Progenitor cell of endocrine pancreas (in vitro differentiated cells): ENCODE results near the gene UCK2. TPM values are rescaled to one million over a fixed set of nuclear protein-coding genes. Genes with fewer than 3 reads are reported as not detected.

Experiments
- DNase-seq: peaks from one replicate; pipeline ENCODE4 v3.0.0; 2021; ENCODE audit warnings: low spot score; ENCODE audit not compliant: unreplicated experiment
- H3K27ac Mint-ChIP-seq: 2 replicates; pipeline ENCODE4 v1.8.0; 2021; ENCODE audit warnings: mild to moderate bottlenecking, moderate library complexity, mixed read lengths
- H3K27me3 Mint-ChIP-seq: 2 replicates; pipeline ENCODE4 v1.8.0; 2021; ENCODE audit warnings: mixed read lengths
- H3K36me3 Mint-ChIP-seq: 2 replicates; pipeline ENCODE4 v1.8.0; 2022; ENCODE audit warnings: mixed read lengths; ENCODE audit not compliant: insufficient read depth
- H3K4me1 Mint-ChIP-seq: 2 replicates; pipeline ENCODE4 v1.8.0; 2021; ENCODE audit warnings: low read depth, mixed read lengths
- H3K4me3 Mint-ChIP-seq: 2 replicates; pipeline ENCODE4 v1.8.0; 2021; ENCODE audit warnings: low read depth, mild to moderate bottlenecking, moderate library complexity, mixed read lengths
- H3K9me3 Mint-ChIP-seq: 2 replicates; pipeline ENCODE4 v1.8.0; 2021; ENCODE audit warnings: low read depth, mixed read lengths
- total RNA-seq: library from RNA; stranded (reverse); gene quantifications from 2 replicates; pipeline ENCODE4 v1.2.1, GENCODE V29; 2021
- TF ChIP-seq, protein P1 (sequence below): fragments of 200-600 bp; sonication (generic); IDR thresholded peaks from one replicate; pipeline ENCODE4 v1.5.0; 2021; ENCODE audit warnings: antibody characterized with exemption, mild to moderate bottlenecking; ENCODE audit not compliant: unreplicated experiment

Gene UCK2
- total RNA-seq, 1 donor from 2014 or later, result 29.7 TPM

- H3K27me3 Mint-ChIP-seq, result peaks cover 36% of the 10 kb centered on the region
- no peaks in the 10 kb centered on the region for H3K4me1 Mint-ChIP-seq
- H3K4me3 Mint-ChIP-seq, result no peak overlapping the region
- H3K36me3 Mint-ChIP-seq, result no peaks in the 10 kb centered on the region
- H3K27ac Mint-ChIP-seq, result no peak overlapping the region
- TF ChIP-seq, protein P1, sequence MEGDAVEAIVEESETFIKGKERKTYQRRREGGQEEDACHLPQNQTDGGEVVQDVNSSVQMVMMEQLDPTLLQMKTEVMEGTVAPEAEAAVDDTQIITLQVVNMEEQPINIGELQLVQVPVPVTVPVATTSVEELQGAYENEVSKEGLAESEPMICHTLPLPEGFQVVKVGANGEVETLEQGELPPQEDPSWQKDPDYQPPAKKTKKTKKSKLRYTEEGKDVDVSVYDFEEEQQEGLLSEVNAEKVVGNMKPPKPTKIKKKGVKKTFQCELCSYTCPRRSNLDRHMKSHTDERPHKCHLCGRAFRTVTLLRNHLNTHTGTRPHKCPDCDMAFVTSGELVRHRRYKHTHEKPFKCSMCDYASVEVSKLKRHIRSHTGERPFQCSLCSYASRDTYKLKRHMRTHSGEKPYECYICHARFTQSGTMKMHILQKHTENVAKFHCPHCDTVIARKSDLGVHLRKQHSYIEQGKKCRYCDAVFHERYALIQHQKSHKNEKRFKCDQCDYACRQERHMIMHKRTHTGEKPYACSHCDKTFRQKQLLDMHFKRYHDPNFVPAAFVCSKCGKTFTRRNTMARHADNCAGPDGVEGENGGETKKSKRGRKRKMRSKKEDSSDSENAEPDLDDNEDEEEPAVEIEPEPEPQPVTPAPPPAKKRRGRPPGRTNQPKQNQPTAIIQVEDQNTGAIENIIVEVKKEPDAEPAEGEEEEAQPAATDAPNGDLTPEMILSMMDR, result no peak
- H3K9me3 Mint-ChIP-seq, result no peaks in the 10 kb centered on the region
- no peak for DNase-seq
Measured at GRCh38 chr1:165945911-165946310, 118.5 kb downstream of the UCK2 start.

- TF ChIP-seq, protein P1, result no peak
- Mint-ChIP-seq H3K9me3 (no peaks in the 10 kb centered on the region), H3K27ac (no peak overlapping the region), H3K36me3 (no peaks in the 10 kb centered on the region), H3K4me3 (no peak overlapping the region), H3K4me1 (no peaks in the 10 kb centered on the region), H3K27me3 (peaks cover 28% of the 10 kb centered on the region)
- no peak for DNase-seq
Measured at GRCh38 chr1:165947797-165948455, 120.5 kb downstream of the UCK2 start.

- H3K36me3 Mint-ChIP-seq, result no peaks in the 10 kb centered on the region
- no peak overlapping the region for H3K27ac Mint-ChIP-seq
- no peak overlapping the region for H3K4me3 Mint-ChIP-seq
- no peaks in the 10 kb centered on the region for H3K9me3 Mint-ChIP-seq
- no peaks in the 10 kb centered on the region for H3K4me1 Mint-ChIP-seq
- TF ChIP-seq, protein P1, result no peak
- H3K27me3 Mint-ChIP-seq, result peaks cover 25% of the 10 kb centered on the region
- DNase-seq, result peak; percentile 51
Measured at GRCh38 chr1:165949335-165950130, 122.1 kb downstream of the UCK2 start.

GRCh38 chr1:165954940-165955339 lies 127.5 kb downstream of the UCK2 start:
- H3K27me3 Mint-ChIP-seq, result peaks cover 14% of the 10 kb centered on the region
- H3K27ac Mint-ChIP-seq, result no peak overlapping the region
- no peak for DNase-seq
- TF ChIP-seq, protein P1, result no peak
- H3K4me1 Mint-ChIP-seq, result no peaks in the 10 kb centered on the region
- no peak overlapping the region for H3K4me3 Mint-ChIP-seq
- H3K36me3 Mint-ChIP-seq, result no peaks in the 10 kb centered on the region
- H3K9me3 Mint-ChIP-seq, result no peaks in the 10 kb centered on the region

GRCh38 chr1:165958306-165958705 lies 130.9 kb downstream of the UCK2 start:
- no peaks in the 10 kb centered on the region for H3K9me3 Mint-ChIP-seq
- H3K4me1 Mint-ChIP-seq, result no peaks in the 10 kb centered on the region
- H3K4me3 Mint-ChIP-seq, result no peak overlapping the region
- DNase-seq, result no peak
- H3K27me3 Mint-ChIP-seq, result peaks cover 17% of the 10 kb centered on the region
- H3K36me3 Mint-ChIP-seq, result no peaks in the 10 kb centered on the region
- no peak overlapping the region for H3K27ac Mint-ChIP-seq
- TF ChIP-seq, protein P1, result no peak
